Stimulated activated CD8-positive, alpha-beta memory T cell treated with anti-CD3 and anti-CD28 coated beads, Interleukin-15, amount 100 ng/mL, for 4 hours (primary cell): ENCODE results near the gene ENAH.
"Not testable (repeated sequence)": the region's sequence is repeated elsewhere in the genome, so short reads cannot be mapped to it uniquely, and the experiment has no call there.

ENCODE experiments used
- DNase-seq, 2 donors: peaks; one replicate each; pipeline ENCODE4 v3.0.0-alpha.2; 2020; ENCODE audit warnings: low read depth in 2 of 2

Gene ENAH

DNA sequence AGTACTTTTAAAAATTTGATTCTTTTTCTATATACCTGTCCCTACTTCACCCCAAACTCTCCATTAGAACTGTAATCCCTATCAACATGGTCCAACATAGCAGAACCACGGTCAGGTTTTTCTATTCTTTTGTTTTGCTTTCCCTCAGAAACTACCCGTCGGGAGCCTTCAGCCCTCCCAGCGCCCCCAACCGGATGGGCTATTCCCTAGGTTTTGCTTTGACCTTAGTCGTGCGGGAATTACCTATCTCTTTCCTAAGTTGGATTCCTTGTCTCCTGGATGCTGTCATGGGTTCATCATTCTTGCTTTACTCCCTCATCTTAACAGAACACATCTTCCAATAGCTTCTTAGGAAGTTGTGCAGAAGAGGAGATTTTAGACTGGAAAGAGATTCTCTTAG lies 127.5 kb downstream of the ENAH start:
- no peak for DNase-seq

DNA sequence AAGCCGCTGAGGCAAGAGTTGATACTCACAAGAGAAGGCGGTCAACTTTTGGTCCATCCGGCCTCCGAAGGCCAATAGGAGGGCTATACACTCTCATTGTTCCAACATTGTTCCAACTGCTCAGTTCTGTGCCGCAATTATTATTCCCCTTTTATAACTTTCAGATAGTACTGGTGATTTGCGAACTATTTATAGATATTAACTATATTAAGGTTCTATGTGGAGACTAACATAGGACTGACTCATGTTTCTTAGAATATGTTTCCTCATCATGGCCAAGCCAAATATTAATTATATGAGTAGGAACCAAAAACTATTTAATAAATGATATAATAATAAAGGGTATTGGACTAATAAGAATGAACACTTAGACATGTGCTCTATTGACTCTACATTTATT lies 128.4 kb downstream of the ENAH start:
- no peak for DNase-seq

DNA sequence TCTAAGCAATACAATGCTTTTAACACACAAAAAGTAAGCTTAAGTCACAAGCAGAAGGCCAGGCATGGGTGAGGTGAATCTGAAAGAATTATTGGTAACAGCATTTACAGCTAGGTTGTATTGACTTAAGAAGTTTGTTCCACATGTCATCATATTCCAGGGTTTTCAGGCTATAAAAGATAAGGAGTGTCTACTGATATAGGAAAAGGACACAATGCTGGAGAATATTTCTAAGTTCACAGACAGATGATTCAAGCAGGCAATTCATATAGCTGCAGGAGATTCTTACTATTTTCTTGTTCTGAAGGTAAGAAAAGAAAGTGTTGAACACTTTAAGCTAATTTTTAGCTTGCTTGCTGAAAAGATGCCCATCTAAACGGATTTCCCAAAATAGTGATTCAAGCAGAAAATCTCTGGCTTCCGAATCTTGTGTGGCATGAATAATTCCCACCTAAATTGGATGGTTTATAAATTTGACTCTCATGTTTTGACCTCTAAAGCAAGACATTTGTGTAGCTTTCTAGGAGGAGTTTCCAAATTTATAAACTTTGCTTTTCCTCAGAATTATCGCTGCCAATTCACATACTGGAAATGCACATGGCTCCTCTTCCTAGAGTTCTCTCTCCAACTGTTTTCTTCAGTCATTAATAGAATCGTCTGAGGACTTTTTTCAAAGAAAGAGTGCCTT lies 129.5 kb downstream of the ENAH start:
- no peak for DNase-seq

DNA sequence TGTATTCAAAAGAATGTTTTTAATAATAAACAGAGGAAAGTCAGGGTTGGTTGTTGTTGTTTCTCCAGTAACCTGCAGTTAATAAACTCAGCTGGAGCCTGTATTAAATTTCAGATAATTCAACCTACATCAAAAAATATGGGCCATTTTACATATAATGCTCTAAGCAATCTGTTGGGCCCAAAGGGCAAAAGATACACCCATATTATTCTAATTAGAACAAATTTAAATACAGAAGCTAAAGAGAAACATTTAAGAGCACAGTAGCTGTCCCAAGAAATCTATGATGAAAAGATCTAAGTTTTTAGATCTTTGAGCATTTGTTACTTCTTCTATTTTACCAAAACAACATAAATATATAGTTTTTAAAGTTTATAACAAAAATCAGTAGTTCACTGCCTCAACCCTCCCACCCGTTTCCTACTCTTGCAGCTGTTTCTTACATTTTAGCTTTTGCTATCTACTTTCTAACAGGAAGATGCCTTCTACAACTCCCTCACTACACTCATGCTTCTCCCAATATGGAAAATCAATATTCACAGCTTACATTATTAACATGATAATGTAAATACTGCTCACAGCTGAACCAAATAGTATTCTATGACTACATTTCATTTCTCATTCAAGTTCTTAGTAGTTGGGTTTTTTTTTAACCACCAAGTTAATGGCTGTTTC lies 130.2 kb downstream of the ENAH start:
- DNase-seq = no peak

DNA sequence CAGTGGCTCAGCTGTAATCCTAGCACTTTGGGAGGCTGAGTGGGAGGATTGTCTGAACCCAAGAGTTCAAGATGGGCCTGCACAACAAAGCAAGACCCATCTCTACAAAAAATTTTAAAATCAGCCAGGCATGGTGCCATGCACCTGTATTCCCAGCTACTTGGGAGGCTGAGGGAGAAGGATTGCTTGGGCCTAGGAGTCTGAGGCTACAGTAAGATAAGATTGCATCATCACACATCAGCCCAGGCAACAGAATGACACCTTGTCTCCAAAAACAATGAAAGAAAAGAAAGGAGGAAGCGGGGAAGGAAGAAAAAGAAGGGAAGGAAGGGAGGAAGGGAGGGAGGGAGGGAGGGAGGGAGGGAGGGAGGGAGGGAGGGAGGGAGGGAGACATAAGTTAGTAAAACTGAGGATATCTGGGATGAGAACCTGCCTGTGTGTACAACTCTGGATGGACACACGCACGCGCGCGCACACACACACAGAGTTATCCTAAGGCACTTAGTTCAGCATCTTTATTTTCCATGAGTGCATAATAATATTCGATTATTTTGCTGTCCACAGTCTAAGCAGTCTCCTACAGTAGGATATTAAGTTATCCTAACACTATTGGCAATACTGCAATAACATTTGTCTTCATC lies 132.2 kb downstream of the ENAH start:
- DNase-seq = no peak

DNA sequence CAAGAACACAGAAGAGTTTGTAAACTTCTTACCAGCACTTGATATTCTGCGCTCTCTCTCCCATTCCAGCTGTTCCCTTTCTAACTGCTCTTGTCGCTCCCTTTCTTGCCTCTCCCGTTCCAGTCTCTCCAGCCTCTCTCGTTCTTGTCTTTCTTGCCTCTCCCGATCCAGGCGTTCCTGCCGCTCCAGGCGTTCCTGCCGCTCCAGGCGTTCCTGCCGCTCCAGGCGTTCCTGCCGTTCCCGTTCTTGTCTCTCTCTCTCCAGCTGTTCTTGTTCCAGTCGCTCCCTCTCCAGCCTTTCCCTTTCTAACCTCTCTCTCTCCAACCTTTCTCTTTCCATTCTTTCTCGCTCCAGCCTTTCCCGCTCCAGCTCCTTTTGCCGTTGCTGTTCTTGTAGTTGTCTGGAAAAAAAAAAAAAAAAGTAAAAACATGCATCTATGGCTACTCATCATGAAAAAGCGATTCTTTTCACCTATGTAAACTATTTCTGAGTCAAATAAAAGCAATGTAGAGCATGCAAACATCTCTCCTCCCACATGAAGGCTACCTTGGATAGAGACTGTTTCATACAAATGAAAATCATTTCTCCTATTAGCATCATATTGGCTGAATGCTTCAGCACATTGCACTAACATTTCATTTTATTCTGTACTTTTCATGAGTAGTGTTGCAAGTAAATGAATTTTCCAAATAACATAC lies 133.6 kb downstream of the ENAH start:
- no peak for DNase-seq

DNA sequence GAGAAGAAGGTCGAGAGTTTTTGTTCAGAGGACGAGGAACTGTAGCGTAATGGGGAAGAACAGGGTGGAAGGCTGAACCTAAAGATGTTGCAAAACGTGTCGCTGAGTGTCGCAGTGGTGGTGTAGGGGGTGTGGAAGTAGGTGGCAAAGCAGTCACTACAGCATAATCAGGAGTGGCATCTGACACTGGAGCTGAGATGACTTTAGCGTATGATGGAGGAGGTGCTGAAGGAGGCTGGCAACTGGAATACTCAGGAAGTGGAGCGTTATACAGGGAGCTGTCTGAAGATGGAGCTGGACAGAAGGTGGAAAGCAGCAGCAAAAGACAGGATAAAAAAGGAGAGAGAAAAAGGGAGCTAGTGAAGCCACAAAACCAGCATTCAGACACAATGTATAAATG lies 135.2 kb downstream of the ENAH start:
- DNase-seq = no peak

DNA sequence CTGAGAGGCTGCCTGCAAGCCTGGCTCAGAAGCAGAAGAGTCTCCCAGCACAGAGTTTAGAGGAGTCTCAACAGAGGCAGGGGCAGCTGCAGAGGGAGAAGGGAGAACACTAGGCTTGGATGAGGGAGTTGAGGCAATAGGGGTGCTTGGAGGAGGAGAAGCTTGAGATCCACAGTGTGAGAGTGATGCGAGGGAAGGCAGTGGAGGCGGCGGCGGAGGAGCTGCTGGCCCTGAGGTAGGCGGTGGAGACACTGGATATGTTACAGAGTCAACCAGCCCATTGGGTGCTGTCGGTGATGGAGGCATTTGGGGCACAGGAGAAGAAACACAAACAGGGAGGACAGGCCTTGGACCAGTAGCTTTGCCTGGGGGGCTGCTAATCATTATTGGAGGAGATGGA lies 135.7 kb downstream of the ENAH start:
- no peak for DNase-seq

DNA sequence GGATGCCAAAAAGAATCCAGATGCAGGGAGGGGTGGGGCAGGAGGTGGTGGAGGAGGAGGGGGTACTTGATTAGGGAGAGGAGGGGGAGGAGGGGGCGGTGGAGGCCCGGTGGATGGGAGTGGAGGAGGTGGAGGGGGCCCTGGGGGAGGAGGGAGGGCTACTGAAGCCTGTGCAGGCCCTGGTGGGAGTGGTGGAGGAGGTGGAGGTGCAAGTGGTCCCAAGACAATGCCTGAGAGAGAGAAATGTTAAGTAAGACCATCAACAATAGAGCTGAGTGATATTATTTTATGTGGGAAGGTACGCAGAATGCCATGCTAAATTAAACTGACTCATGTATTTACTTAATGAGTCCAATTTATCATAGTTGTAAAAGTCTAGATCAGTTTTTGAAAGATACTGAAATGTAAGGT lies 138.2 kb downstream of the ENAH start:
- no peak for DNase-seq

DNA sequence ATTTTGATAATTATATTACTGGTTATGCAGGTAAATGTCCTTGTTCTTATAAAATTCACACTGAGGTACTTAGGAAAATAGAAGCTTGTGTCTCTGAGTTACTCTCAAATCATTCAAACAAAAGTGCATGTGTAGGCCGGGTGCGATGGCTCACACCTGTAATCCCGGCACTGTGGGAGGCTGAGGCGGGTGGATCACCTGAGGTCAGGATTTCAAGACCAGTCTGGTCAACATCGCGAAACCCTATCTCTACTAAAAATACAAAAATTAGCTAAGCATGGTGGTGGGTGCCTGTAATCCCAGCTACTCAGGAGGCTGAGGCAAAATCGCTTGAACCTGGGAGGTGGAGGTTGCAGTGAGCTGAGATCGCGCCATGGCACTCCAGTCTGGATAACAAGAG lies 139.3 kb downstream of the ENAH start:
- DNase-seq = not testable (repeated sequence)

DNA sequence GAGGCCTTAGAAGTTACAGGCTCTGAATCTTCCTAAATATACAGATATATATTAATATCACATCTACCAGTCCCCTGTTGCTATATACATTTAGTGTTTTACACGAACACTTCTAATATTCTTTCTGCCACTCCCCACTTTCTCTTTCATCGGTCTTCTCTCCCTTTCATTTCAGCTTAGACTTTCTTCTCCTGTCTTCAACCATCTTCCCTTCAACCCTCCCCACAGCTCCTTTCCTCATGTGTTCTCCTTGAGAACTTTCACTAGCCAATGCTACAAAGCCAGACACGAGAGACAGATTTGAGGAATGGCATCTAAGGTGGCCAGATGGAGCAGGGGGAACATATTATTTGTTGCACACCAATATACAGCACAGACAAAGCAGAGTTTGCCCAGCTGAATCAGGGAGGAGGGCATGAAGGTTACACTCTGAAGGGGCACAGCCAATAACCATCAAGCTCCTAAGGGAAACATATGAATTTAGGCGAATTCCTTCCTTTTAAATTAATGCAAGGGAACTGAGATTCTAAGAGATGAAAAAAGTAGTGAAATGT lies 141.0 kb downstream of the ENAH start:
- DNase-seq = no peak

DNA sequence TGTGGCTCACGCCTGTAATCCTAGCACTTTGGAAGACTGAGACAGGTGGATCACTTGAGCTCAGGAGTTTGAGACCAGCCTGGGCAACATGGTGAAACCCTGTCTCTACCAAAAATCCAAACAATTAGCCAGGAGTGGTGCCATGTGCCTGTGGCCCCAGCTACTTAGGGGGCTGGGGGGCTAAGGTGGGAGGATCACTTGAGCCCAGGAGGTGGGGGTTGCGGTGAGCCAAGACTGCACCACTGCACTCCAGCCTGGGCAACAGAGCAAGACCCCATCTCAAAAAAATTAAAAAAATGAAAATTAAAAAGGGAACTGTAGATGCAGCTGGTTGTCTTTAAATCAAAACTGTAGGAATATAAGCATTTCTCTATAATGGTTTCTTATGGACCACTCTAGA lies 142.2 kb downstream of the ENAH start:
- not testable (repeated sequence) for DNase-seq

DNA sequence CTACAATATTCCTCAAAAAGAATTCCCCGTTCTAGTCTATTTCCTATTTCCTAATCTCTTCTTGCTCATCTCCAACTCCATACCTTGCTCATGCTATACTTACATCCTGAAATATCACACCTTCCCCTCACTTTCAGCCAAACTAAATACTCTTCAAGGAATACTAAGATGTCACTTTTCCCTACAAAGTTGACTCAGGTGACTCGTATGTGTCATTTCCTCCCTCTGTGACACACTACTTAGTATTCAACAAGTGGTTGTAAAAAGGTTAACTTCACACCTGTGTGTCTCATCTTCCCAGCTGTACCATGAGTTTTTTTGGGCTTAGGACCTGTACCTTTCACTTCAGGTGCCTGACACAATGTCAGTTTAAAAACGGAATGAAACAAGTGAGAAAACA lies 143.2 kb downstream of the ENAH start:
- no peak for DNase-seq

DNA sequence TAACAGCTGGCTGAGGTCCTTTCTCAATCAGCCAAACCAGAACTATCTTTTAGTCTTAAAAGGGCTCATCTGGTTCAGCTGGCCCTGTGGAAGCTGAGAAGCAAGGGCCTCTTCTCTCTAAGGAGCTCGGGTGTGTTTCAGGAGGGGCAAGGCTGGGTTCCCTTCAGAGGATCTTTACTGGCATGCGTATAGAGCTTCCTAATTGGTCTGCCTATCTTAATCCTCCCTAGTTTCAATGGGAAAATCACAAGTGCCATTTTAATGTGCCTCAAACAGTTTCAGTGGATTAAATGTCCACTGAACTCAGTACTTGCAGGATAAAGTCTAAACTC lies 143.6 kb downstream of the ENAH start:
- DNase-seq = no peak

DNA sequence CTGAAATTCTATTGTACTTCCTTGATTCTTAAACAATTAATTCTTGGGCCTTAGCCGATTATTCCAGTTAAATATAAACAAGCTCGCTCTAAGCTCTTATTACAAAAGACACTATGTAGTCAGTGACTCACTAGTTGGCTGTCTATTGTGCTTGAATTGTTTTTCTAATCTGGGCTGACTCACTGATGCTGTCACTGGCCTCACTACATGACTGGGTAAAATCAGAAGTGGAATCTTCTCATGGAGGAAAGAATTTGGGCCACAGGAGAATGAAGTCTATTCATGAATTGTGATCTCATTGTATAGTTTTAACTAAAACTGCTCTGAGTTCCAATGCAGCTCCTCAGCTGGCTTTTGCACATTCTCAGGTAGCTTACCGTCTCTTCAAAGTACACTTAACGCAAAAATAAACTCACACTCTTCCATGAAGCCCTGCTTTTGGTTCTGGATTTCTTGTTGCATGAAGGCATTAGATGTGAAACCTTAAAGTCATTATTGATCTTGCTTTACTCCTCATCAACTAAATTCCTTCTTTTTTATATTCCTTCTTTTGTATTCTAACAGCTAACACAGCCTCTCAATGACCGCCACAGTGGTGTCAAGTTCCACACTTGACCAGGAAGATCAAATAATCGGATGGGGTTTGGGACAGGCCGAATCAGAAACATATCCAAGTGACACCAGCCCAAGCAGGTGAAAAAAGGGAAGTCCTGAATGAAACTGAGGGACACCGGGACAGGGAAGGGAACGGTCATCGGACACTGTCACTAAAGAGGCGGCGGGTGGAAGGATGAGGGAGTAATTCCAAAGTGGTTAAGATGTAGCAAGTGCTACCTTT lies 144.2 kb downstream of the ENAH start:
- no peak for DNase-seq

DNA sequence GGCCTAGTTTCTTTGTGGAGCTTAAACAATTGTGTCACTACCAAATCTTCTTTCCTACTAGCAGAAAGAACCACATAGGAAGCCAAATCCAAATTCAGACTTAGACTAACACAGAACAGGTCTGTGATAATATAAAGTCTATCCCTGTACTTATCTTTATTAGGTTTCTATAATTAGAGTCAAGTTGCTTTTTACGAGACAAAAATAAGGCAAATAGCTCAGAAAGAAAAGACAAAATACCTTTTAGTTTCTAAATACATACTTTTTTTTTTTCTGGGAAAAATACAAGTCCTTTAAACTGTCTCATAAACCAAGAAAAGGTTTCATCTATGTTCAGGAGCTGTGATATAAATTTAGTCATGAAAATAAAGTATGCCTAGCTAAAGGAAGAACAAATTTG lies 146.2 kb downstream of the ENAH start:
- no peak for DNase-seq

DNA sequence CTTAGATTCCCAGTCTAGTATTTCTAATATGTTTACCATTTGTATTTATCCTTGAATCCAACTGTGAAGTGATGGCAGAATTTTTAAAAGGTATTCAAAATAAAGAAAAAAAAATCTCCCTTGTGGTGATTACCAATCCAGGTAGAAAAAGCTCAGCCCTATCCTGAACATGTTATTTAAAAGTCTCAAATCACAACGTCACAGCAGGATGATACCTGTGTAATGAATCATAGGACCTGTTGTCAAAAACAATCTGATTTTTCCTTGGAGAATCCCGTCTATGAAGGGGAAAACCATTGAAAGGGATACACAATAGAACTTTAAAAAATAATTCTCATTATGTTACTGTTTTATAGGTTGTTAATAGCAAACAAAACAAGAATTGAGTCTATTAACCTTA lies 148.1 kb downstream of the ENAH start:
- DNase-seq = no peak

DNA sequence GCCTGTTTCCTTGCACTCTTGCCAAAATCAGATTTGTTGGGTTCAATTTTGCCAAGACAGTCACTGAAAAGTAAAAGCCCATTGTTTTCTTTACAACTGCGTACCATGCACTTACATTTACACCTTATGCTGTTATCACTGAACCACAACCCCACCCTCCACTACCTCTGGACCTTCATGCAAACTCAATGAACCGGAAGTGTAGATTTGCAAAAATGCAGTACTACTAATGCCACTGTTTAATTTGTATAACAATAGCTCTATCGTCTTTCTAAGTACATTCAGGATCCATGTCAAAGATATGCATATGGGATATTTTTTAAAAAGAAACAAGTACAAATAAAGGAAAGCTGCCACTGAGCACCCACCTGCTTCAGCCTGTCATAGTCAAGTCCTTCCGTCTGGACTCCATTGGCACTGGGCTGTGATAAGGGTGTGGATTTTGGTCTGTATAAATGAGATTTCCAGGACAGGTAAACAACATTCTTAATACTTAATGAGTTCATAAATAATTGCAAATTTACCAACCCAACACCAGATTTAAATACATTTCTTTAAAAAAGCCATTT lies 152.2 kb downstream of the ENAH start:
- DNase-seq = no peak

DNA sequence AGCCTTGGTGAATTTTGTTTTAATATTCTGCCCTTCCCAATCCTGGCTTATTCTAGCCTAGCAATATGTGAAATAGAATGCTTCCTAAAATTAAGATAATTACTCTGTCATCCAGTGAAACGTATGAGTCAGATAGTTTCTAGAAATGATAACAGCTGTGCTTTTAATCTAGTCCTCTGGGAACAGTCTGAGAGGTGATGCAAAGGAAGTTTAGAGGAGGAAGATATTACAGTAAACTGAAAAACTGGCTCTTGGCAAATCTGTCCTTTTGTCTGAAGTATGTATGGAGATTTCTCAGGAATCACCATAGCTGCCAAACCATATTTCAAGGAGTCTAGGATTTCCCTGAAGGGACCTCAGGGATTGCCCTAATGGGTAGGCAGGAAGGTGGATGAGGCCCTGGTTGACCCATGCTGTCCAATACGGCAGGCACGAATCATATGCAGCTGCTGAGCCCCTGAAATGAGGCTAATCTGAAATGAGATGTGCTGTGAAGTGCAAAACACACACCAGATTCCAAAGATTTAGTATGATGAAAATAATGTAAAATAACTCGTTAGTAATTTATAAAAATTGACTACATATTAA lies 154.3 kb downstream of the ENAH start:
- DNase-seq = no peak

DNA sequence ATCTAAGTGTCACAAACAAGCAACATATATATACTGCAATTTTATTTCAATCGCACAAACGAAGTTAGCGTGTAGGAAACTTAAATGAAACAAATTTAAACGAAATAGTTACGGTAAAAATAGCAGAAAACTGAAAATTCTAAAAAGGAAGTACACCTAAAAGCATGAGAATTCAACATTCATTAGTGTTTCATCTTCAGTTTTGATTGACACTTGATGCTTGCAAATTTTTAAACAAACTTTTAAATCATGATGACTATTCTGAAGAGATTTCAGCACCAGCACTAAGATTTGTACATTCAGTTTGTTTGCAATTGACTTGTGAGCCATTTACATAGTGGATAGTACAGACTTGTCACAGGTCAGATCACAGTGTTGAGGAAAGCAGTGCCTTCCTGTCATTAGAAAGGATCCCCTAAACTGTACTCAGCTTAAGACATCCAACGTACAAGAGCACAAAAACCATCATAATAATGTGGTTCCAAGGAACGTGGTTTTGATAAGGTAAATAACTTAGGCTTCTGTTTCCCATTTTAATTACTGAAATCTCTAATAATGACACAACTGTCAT lies 158.0 kb downstream of the ENAH start:
- DNase-seq = no peak
